ENCODE data around the gene EXOC3L1. TPM values are rescaled to one million over a fixed set of nuclear protein-coding genes. Genes with fewer than 3 reads are reported as not detected.

The EXOC3L1 gene
- total RNA-seq, 4 donors from 2014 or later, result 1.2 to 10.9 (median 4.7) TPM

DNA sequence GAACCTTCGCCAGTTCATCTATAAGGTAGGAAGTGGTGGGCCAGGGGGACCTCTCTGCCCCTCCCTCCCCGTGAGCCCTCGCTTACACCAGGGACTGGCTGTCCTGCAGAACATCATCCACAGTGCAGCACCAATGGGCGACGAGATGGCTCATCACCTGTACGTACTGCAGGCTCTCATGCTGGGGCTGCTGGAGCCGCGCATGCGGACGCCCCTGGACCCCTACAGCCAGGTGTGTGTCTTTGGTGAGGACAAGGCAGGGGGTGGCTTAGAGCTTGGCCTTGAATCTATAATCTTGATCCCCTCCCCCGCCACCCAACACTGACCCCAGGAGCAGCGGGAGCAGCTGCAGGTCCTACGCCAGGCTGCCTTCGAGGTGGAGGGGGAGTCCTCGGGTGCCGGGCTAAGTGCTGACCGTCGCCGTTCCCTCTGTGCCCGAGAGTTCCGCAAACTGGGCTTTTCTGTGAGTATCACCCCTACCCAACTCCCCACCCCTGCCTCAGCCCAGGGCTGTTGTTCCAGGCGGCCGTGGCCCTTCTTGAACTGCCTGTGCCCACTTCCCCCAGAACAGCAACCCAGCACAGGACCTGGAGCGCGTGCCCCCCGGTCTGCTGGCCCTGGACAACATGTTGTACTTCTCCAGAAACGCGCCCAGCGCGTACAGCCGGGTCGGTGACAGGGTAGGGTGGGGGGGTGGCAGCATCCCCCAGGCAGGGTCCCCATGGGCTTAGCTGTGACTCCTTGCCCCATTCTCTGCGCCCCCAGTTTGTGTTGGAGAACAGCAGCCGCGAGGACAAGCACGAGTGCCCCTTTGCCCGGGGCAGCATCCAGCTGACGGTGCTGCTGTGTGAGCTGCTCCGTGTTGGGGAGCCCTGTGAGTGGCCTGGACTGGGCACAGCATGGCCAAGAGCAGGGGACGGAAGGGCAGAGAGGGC is 11.7 kb upstream of the EXOC3L1 start:
- Histone ChIP-seq H3K27me3 (no peaks in the 10 kb centered on the region), H3K9me3 (no peaks in the 10 kb centered on the region), H3K27ac (no peak overlapping the region), H3K4me1 (peaks cover 0 to 26% (median 0%) of the 10 kb centered on the region in 4 donors), H3K4me3 (no peak overlapping the region), H3K36me3 (peaks cover 0 to 57% (median 0%) of the 10 kb centered on the region in 3 donors)
- no peak for TF ChIP-seq POLR2A (IDR thresholded peaks at IDR 0.05)
- TF ChIP-seq, protein P1, sequence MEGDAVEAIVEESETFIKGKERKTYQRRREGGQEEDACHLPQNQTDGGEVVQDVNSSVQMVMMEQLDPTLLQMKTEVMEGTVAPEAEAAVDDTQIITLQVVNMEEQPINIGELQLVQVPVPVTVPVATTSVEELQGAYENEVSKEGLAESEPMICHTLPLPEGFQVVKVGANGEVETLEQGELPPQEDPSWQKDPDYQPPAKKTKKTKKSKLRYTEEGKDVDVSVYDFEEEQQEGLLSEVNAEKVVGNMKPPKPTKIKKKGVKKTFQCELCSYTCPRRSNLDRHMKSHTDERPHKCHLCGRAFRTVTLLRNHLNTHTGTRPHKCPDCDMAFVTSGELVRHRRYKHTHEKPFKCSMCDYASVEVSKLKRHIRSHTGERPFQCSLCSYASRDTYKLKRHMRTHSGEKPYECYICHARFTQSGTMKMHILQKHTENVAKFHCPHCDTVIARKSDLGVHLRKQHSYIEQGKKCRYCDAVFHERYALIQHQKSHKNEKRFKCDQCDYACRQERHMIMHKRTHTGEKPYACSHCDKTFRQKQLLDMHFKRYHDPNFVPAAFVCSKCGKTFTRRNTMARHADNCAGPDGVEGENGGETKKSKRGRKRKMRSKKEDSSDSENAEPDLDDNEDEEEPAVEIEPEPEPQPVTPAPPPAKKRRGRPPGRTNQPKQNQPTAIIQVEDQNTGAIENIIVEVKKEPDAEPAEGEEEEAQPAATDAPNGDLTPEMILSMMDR (IDR thresholded peaks at IDR 0.05), result no peak
- no peak for DNase-seq

DNA sequence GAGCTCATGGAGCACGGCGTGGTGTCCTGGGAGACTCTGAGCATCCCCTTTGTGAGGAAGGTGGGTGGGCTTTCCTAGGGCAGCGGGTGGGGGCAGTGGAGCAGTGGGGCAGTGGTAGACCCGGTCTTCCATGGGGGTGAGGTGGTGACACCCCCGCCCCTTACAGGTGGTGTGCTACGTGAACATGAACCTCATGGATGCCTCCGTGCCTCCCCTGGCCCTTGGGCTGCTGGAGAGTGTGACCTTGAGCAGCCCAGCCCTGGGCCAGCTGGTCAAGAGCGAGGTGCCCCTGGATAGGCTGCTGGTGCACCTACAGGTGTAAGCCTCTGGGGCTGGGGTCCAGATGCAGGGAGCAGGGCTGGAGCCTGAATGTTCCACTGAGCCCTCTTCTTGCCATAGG is 10.6 kb upstream of the EXOC3L1 start:
- DNase-seq, result no peak
- Histone ChIP-seq H3K27me3 (no peaks in the 10 kb centered on the region), H3K4me3 (peak overlapping the region in 1 of 4 donors; percentile 68), H3K9me3 (no peaks in the 10 kb centered on the region), H3K36me3 (peaks cover 0 to 69% (median 0%) of the 10 kb centered on the region in 3 donors), H3K27ac (peak overlapping the region in 1 of 4 donors; percentile 98), H3K4me1 (peaks cover 0 to 26% (median 0%) of the 10 kb centered on the region in 4 donors)
- TF ChIP-seq POLR2A (IDR thresholded peaks at IDR 0.05), result no peak
- TF ChIP-seq, protein P1 (IDR thresholded peaks at IDR 0.05), result no peak

DNA sequence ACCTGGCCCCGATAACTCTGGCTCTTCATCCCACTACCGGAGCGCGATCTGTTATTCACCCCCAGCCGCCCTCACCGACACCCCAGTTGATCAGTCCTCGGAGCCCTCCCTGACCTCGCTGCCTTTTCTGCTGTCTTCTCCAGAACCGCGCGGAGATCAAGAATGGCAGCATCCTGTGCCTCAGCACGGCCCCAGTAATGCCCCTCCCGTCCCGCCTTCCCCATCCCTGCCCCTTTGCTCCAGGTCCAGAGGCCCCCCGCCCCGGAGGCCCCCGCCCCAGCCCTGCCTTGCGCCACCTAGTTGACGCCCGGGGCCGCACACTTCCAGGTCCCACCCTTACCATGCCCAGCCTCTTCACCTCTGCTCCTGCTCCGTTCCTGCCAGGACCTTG is 9.9 kb upstream of the EXOC3L1 start:
- peak in 2 of 3 donors; percentile 62 to 71 for DNase-seq

DNA sequence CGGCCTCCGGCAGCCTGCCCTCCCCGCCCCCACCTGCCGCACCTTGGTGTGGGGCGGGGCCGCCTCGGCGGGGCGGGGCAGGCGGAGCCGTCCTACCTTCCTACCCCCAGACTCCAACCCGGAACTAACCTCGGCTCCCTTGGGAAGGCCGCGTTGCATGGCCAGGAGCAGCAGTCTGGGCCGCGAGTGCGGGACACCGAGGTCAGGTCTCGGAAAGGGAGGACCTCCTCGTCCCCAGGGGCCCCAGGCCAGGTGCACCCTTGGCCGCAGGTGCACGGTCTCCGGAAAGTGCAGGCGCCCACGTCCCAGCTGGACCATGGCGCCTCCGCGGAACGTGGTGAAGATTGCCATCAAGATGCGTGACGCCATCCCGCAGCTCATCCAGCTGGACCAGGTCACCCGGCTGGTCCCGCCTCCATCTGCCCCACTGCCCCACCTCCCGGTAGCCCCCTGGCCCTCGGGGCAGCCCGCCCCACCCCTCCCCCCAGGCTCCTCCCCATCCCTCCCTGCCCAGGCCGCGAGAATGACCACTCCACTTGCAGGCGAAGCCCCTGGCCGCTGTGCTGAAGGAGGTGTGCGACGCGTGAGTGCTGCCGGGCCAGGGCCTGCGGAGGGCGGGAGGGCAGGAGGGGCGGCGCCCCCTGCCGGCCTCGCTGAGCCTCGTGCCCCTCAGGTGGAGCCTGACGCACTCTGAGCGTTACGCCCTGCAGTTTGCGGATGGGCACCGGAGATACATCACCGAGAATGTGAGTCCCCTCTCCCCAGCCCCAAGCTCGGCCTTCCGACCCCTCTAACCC is 9.3 kb upstream of the EXOC3L1 start, which contains the start of gene ELMO3:
TSS of gene ELMO3 (plus strand) at position 121 of the 797 bp plus-strand sequence. CDS start at position 317, 196 bp downstream.
- Histone ChIP-seq H3K4me1 (peaks cover 0 to 26% (median 0%) of the 10 kb centered on the region in 4 donors), H3K4me3 (peak within 1 kb of the TSS; percentile 3 to 68 (median 46)), H3K36me3 (peaks cover 0 to 82% (median 0%) of the 10 kb centered on the region in 3 donors), H3K27me3 (no peaks in the 10 kb centered on the region), H3K9me3 (no peaks in the 10 kb centered on the region), H3K27ac (peak within 1 kb of the TSS in 3 of 4 donors; percentile 80 to 98 (median 92))
- peak in 2 of 3 donors; percentile 87 to 91 for DNase-seq
- TF ChIP-seq POLR2A (IDR thresholded peaks at IDR 0.05), result peak; percentile 85 to 93
- TF ChIP-seq, protein P1 (IDR thresholded peaks at IDR 0.05), result peak in 4 of 6 experiments; percentile 26 to 77 (median 66)

More for the DNA sequence above, 9.9 kb upstream of the EXOC3L1 start:
- TF ChIP-seq, protein P1 (IDR thresholded peaks at IDR 0.05), result no peak
- peak in 1 of 2 donors; percentile 7 for TF ChIP-seq POLR2A (IDR thresholded peaks at IDR 0.05)
- H3K27me3 ChIP-seq, result no peaks in the 10 kb centered on the region
- peak overlapping the region in 3 of 4 donors; percentile 80 to 98 (median 92) for H3K27ac ChIP-seq
- no peaks in the 10 kb centered on the region for H3K9me3 ChIP-seq
- H3K4me1 ChIP-seq, result peaks cover 0 to 26% (median 0%) of the 10 kb centered on the region in 4 donors
- H3K36me3 ChIP-seq, result peaks cover 0 to 76% (median 0%) of the 10 kb centered on the region in 3 donors
- H3K4me3 ChIP-seq, result peak overlapping the region in 3 of 4 donors; percentile 25 to 68 (median 66)

DNA sequence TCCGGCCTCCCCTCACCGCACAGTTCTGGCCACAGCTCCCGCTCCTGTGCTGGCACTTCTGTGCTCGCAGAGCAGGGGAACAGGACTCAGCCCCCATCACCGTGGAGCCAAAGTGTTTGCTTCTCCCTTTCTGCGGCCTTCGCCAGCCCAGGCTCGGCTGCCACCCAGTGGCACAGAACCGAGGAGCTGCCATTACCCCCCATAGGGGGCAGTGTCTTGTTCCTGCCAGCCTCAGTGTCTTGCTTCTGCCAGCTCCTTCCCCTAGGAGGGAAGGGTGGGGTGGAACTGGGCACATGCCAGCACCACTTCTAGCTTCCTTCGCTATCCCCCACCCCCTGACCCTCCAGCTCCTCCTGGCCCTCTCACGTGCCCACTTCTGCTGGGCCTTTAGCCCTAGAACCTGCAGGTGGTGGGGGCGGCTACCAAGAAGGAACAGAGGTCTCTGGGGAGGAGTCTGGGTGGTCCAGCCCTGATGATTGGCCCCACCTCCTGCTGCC is 8.3 kb upstream of the EXOC3L1 start:
- Histone ChIP-seq H3K36me3 (peaks cover 0 to 76% (median 0%) of the 10 kb centered on the region in 3 donors), H3K9me3 (no peaks in the 10 kb centered on the region), H3K27me3 (no peaks in the 10 kb centered on the region), H3K27ac (peak overlapping the region in 3 of 4 donors; percentile 80 to 98 (median 92)), H3K4me1 (peaks cover 0 to 35% (median 6%) of the 10 kb centered on the region in 4 donors), H3K4me3 (peak overlapping the region in 1 of 4 donors; percentile 11)
- peak in 2 of 3 donors; percentile 73 to 79 for DNase-seq
- TF ChIP-seq POLR2A (IDR thresholded peaks at IDR 0.05), result no peak
- TF ChIP-seq, protein P1 (IDR thresholded peaks at IDR 0.05), result peak in 4 of 6 experiments; percentile 55 to 97 (median 88)
